ENCODE measurements around the gene DCHS2. TPM values are rescaled to one million over a fixed set of nuclear protein-coding genes. Genes with fewer than 3 reads are reported as not detected.

The DCHS2 gene
- total RNA-seq, 1 donor from 2014 or later: 0.13 TPM

DNA sequence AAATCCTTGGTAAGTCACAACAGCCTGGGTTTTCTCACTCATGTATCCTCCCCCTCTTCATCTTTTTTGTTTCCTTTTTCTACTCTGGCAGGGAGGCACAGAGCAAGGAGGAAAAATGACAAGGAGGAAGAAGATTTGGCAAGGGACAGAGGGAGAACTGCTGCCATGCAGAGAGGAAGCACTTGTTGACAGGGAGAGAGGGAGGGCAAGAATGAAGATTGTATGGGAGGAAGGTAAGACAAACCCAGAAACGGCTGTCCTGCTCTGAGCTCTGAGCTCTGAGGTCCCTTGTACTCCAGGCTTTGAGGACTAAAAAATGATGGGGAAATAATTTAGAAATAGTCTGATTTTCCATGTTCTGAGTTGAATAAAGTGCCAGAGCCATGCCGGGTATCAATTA, 123.9 kb downstream of the DCHS2 start:
- no peak for DNase-seq (ENCODE audit: extremely low spot score, unreplicated experiment)
- Mint-ChIP-seq H3K4me3 (ENCODE audit: unreplicated experiment) (no peak overlapping the region), H3K4me1 (ENCODE audit: unreplicated experiment) (no peaks in the 10 kb centered on the region), H3K27ac (ENCODE audit: unreplicated experiment) (no peak overlapping the region), H3K36me3 (ENCODE audit: unreplicated experiment) (no peaks in the 10 kb centered on the region), H3K9me3 (ENCODE audit: unreplicated experiment) (no peaks in the 10 kb centered on the region), H3K27me3 (ENCODE audit: unreplicated experiment) (peaks cover 5% of the 10 kb centered on the region)
- TF ChIP-seq, protein P1, sequence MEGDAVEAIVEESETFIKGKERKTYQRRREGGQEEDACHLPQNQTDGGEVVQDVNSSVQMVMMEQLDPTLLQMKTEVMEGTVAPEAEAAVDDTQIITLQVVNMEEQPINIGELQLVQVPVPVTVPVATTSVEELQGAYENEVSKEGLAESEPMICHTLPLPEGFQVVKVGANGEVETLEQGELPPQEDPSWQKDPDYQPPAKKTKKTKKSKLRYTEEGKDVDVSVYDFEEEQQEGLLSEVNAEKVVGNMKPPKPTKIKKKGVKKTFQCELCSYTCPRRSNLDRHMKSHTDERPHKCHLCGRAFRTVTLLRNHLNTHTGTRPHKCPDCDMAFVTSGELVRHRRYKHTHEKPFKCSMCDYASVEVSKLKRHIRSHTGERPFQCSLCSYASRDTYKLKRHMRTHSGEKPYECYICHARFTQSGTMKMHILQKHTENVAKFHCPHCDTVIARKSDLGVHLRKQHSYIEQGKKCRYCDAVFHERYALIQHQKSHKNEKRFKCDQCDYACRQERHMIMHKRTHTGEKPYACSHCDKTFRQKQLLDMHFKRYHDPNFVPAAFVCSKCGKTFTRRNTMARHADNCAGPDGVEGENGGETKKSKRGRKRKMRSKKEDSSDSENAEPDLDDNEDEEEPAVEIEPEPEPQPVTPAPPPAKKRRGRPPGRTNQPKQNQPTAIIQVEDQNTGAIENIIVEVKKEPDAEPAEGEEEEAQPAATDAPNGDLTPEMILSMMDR (IDR thresholded peaks at IDR 0.05): no peak

DNA sequence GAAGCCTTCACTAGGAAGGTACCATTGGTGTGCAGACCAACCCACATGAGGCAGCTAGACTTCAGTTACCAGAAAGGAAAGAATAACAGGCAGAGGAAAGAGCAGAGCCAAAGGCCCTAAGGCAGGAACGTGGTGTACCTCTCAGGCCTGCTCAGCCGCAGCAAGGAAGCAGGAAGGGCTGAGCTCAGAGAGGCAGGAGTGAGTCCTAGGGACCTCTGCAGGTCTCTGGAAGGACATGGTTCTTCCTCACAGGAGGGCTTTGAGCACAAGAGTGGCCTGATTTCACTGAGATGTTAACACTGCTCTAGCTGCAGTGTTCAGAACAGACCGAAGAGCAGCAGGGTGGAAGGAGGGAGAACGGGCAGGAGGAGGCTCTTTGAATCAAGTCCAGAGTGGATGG, 124.6 kb downstream of the DCHS2 start:
- Mint-ChIP-seq H3K9me3 (ENCODE audit: unreplicated experiment) (no peaks in the 10 kb centered on the region), H3K4me3 (ENCODE audit: unreplicated experiment) (no peak overlapping the region), H3K27me3 (ENCODE audit: unreplicated experiment) (peaks cover 10% of the 10 kb centered on the region), H3K36me3 (ENCODE audit: unreplicated experiment) (no peaks in the 10 kb centered on the region), H3K4me1 (ENCODE audit: unreplicated experiment) (no peaks in the 10 kb centered on the region), H3K27ac (ENCODE audit: unreplicated experiment) (no peak overlapping the region)
- no peak for DNase-seq (ENCODE audit: extremely low spot score, unreplicated experiment)
- TF ChIP-seq, protein P1 (IDR thresholded peaks at IDR 0.05): no peak

- no peaks in the 10 kb centered on the region for H3K36me3 Mint-ChIP-seq (ENCODE audit: unreplicated experiment)
- H3K4me1 Mint-ChIP-seq (ENCODE audit: unreplicated experiment): no peaks in the 10 kb centered on the region
- no peak for DNase-seq (ENCODE audit: extremely low spot score, unreplicated experiment)
- H3K9me3 Mint-ChIP-seq (ENCODE audit: unreplicated experiment): no peaks in the 10 kb centered on the region
- H3K27me3 Mint-ChIP-seq (ENCODE audit: unreplicated experiment): peaks cover 19% of the 10 kb centered on the region
- no peak overlapping the region for H3K27ac Mint-ChIP-seq (ENCODE audit: unreplicated experiment)
- no peak overlapping the region for H3K4me3 Mint-ChIP-seq (ENCODE audit: unreplicated experiment)
- TF ChIP-seq, protein P1 (IDR thresholded peaks at IDR 0.05): no peak
Measured at GRCh38 chr4:154364066-154364845, 127.3 kb downstream of the DCHS2 start.

DNA sequence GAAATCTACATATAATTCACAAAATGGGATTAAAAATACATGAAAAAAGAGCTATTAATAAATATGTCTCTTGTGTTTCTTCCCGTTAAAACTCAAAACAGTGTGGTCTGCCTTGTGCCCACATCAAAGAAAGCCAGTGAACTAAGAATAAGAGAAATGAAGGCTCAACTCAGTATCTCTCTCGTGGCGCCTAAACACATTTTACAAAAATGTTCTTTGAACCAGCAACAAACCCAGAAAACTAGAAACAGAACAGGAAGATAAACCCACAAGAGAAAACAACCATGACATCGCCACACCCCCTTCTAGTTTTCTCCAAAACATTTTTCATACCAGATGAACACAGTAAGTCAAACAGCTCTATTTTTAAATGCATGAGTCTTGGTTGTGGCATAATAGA, 130.1 kb downstream of the DCHS2 start:
- Mint-ChIP-seq H3K9me3 (ENCODE audit: unreplicated experiment) (no peaks in the 10 kb centered on the region), H3K36me3 (ENCODE audit: unreplicated experiment) (no peaks in the 10 kb centered on the region), H3K4me3 (ENCODE audit: unreplicated experiment) (no peak overlapping the region), H3K27me3 (ENCODE audit: unreplicated experiment) (peaks cover 22% of the 10 kb centered on the region), H3K4me1 (ENCODE audit: unreplicated experiment) (no peaks in the 10 kb centered on the region), H3K27ac (ENCODE audit: unreplicated experiment) (no peak overlapping the region)
- TF ChIP-seq, protein P1 (IDR thresholded peaks at IDR 0.05): no peak
- DNase-seq (ENCODE audit: extremely low spot score, unreplicated experiment): no peak

DNA sequence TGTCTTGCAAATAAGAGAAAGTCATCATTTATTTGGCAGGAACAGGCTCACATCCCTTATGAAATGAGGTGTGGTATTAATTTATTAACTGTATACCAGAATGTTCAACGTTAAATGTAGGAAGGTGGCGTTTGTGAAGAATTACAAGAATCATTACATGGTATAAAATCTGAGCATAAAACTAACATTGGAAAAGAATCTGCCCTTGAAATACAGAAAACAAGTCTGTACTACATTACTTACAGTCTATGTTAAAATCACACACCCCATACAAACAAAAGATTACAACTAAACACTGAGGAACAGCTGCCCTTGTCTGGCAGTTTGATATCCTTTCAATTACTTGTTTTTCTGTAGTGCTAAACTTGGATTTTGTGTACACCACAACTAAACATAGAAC, 131.1 kb downstream of the DCHS2 start:
- Mint-ChIP-seq H3K27me3 (ENCODE audit: unreplicated experiment) (peaks cover 22% of the 10 kb centered on the region), H3K4me3 (ENCODE audit: unreplicated experiment) (no peak overlapping the region), H3K9me3 (ENCODE audit: unreplicated experiment) (no peaks in the 10 kb centered on the region), H3K36me3 (ENCODE audit: unreplicated experiment) (no peaks in the 10 kb centered on the region), H3K4me1 (ENCODE audit: unreplicated experiment) (no peaks in the 10 kb centered on the region), H3K27ac (ENCODE audit: unreplicated experiment) (no peak overlapping the region)
- no peak for DNase-seq (ENCODE audit: extremely low spot score, unreplicated experiment)
- TF ChIP-seq, protein P1 (IDR thresholded peaks at IDR 0.05): no peak
